ENCODE measurements around the gene KMT2C.

Gene KMT2C

GRCh38 chr7:152133804-152134203 is 302.0 kb downstream of the KMT2C start:
- no peak for DNase-seq

DNA sequence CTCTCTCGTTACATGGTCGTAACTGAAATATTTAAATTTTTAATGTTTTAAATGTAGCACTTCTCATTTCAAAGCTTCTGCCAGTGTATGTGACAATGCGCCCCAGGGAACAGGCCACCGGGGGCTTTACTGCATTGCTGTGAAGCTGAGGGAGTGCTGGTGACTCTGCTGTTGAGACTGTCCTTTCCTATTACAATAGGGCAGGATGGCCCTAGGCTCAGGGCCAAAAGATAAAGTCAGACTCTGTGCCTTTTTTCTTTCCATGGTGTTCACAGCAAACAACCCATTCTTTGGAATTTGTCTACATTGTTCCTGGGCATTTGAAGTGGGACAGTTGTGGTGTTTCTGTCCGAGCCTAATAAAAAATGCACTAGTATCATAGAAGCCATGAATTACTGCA is 303.0 kb downstream of the KMT2C start:
- no peak for DNase-seq

DNA sequence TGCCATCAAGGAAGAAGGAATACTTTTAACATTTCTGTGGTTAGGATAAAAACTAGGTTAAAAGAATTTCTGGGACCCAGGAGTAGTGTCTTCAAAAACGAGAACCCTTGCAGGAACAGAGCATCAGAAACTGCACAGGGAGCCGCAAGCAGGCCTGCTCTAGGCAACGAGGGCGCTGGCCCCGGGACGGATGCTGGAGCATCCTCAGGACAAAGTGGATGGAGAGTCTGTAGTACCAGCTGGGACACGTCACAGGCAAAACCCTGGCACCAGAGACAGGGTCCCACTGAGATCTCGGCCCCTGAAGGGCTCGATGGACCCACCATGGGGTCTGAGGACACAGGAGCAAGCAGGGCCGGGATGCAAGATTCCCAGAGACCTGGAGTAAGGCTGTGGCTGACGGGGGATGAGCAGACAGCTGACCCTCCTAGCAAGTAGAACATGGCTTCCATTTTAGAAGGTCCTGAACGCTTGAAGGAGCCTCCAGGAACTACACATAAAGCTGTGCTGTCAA is 303.8 kb downstream of the KMT2C start:
- no peak for DNase-seq

DNA sequence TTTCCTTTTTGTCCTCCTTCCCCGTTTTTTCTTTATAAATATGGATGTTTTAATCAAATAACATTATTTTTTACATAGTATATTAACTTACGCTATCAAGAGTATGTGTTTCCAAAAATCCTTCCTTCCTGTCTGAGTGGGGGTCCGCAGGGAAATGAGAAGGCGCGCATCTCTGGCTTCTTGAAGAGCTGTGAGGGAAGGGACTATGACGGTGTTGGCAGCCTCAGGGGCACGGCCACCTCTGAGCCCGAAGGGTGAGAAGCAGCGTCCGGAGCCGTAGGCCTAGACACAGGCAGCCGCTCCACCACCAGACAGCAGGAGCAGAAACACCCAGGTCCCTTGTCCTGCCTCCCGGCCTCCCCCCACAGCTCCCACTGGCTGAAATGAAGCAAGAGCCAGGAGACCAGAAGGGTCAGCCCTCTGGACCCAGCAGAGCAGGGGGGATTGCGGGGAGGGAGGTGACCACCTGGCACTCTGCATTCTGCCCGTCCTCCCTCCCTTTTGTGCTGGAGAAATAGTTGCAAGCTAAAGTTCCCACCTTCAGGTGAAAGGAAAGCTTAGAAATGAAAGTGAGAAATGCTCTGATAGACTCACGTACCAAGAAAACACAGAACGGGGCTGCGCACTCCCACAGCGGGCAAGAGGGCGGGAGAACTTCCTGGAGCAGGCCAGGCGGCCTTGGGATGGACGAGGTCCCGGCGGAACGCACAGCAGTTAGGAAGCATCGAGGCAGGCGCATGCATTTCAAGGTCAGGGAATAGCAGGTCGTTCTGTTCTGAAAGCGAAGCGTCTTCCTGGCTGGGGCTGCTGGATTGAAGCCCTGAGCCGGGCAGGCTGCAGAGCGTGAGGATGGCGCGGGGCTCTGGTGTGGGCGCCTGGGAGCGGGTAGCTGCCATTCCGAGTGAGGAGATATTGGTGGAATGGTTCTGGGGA is 304.9 kb downstream of the KMT2C start:
- DNase-seq = no peak

GRCh38 chr7:152129682-152130081 is 306.1 kb downstream of the KMT2C start:
- DNase-seq = no peak

GRCh38 chr7:152128741-152129461 is 306.9 kb downstream of the KMT2C start:
- no peak for DNase-seq

DNA sequence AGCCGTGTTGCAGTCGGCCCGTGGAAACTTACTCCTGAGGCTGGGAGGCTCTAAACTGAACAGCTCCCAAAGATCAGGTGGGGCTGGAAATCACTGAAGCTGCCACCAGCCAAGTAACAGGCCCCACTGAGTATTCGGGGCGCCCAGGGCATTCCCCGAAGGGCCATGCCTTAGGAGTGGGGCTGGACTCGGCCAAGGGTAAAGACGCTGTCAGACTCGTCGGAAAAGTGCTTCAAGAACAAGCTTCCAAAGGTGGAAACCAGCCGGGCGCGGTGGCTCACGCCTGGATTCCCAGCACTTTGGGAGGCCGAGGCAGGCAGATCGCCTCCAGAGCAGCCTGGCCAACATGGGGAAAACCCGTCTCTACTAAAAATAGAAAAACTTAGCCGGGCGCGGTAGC is 307.6 kb downstream of the KMT2C start:
- DNase-seq = no peak

DNA sequence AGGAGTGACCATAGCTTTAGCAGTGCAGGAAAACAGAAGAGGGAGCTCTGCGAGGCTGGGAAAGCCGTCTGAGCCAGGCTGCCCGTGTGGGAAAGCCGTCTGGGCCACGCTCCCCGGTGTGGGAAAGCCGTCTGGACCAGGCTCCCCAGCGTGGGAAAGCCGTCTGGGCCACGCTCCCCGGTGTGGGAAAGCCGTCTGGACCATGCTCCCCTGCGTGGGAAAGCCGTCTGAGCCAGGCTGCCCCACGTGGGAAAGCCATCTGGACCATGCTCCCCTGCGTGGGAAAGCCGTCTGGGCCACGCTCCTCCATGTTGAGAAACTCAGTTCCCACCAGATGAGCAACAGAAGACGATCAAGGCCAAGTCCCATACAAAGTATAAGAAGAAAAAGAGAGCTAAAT is 308.6 kb downstream of the KMT2C start:
- DNase-seq = no peak

GRCh38 chr7:152126741-152127140 is 309.1 kb downstream of the KMT2C start:
- DNase-seq = no peak

DNA sequence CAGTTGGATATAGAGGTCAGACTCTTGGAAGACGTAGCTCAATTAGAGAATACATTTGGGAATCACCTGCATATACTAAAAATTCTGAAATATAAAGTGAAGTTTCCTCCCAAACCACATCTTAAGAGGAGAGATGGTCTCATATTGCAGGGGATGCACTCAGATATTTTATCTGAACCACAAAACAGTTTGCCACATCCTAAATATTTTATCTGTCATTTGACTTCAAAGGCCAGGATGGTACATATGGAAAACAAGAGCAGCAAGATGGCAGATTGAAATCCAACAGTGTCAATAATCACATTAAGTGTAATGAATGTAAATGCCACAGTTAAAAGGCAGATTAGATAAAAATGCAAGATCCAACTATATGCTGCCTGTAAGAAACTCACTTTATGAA is 313.3 kb downstream of the KMT2C start:
- no peak for DNase-seq

DNA sequence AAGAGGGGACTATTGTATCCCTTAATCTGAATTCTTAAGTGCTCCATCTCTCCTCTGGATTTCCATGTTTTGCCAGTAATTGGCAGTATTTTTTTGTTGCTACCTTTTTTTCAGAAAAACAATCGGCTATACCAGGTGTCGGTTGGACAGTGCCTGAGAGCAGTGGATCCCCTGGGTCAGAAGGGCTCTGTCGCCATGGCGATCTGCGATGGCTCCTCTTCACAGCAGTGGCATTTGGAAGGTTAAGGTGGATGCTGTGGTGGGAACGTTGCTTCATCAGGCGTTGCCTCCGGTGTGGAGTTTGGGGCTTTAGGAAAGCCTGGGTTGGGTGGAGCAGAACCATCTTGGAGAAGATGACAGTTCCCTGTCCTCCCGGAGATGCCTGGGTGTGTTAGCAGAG is 314.4 kb downstream of the KMT2C start:
- no peak for DNase-seq

GRCh38 chr7:152120776-152121175 is 315.0 kb downstream of the KMT2C start:
- DNase-seq = no peak

DNA sequence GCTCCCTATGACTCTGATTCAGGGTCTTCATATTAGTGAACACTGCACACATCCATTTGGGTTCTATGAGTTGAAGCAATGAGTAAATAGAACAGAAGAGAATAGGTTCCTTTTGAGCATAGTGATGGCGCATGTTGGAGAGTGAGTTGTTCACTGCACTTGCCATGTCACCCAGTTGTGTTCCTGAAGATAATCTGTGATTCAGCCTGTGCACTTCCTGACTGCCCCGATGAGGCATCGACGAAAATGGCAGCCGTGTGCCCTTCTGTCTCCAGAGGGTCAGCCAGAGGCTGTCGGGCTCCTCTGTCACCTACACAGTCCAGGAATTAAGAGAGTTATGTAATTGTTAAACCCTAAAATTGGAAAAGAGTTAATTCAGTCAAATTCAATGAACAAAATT is 315.6 kb downstream of the KMT2C start:
- DNase-seq = no peak

DNA sequence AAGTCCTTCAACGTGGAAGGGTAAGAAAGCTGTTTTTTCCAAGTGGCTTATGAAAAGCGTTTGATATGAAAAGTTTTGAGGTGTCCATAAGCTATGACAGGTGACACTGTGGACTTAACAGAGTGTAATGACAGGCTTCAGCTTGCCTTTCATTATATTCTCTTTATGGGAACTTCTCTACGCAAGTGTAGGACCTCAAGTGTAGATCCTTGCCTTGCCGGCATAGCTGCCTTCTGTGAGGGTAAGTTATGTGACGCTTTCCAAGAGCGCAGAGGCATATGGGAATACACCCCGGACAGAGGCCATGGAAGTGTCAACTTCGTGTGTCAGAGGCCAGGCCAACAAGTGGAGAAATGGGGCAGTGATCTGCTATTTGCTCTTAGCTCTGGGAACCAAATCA is 318.4 kb downstream of the KMT2C start:
- DNase-seq = no peak

GRCh38 chr7:152115021-152115718 is 320.6 kb downstream of the KMT2C start:
- no peak for DNase-seq

DNA sequence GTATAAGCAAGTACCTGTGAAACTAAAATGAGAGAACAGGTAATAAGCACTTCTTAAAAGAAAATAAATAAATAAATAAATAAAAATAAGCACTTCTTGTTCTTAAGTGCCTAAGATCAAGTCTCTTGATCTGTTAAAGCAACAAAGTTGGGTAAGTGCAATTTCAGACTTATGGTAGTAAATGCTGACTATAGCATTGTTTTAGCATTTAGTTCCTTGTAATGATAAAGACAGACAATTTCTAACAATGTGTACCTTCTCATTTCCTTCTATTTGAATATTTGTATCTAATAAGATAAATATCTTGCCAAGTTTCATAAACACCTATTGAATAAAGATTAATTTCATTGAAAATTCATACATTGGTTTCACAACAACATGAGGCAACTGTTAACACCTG is 323.0 kb downstream of the KMT2C start:
- DNase-seq = no peak

DNA sequence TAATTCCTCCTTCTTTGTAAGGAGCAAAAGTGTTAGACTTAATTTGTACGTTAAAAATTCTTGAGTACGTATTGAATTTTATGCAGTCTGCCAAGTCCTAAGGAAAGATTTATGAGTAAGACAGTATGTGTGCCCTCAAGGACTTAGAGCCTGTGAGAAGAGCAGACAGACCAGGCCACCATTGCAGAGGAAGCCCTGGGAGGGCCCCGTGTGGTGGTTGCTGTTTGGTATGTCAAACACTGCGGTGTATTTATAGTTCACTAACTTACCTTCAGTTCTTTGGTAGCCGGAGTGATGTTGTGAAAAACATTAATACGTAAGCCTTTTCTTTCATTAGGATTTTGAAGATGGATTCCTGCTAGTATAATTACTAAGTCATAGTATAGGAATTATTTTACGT is 327.4 kb downstream of the KMT2C start:
- no peak for DNase-seq

- DNase-seq = no peak
Observed at GRCh38 chr7:152107945-152108344, 327.9 kb downstream of the KMT2C start.

GRCh38 chr7:152106990-152107389 is 328.8 kb downstream of the KMT2C start:
- no peak for DNase-seq

GRCh38 chr7:152105205-152105604 is 330.6 kb downstream of the KMT2C start:
- DNase-seq = no peak

DNA sequence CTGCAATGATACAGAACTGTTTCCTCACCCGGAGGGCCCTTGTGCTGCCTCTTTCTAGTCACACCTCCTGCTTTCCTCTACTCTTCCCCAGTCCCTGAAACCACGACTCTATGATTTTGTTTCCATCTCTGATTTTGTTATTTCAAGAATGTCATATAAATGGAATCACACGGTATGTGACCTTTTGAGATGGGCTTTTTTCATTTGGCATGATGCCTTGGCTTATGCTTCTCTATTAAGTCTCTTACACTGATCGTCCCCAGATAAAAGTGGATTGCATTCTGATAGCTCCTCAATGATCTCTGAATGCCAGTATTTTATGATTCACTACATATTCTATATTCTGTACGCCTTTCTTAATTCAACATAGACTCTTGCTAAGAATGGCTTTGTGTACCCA is 332.1 kb downstream of the KMT2C start:
- DNase-seq = no peak

DNA sequence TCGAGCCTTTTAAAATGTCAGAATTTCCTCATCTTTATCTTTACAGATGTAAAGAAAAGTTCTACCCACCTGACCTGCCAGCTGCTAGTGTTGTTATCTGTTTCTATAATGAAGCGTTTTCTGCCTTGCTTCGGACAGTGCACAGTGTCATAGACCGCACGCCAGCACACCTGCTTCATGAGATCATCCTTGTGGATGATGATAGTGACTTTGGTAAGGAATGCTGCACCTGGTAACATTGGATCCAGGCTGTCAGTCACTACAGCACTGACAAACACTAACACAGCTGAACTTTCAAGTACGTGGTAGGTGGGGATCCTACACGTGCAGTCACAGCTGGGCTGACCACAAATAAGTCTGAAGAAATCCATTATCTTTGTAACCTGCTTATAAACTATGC is 332.7 kb downstream of the KMT2C start:
- DNase-seq = no peak

- DNase-seq = no peak
Observed at GRCh38 chr7:152097330-152097729, 338.5 kb downstream of the KMT2C start.

GRCh38 chr7:152095771-152096170 is 340.0 kb downstream of the KMT2C start:
- DNase-seq = no peak

Data from amniotic stem cell (primary cell).